MM.1S (cell line): ENCODE results near the gene CAB39.

Source experiments
- CTCF ChIP-seq: fragments of 300-600 bp; sonication (generic); IDR thresholded peaks from 2 replicates; pipeline ENCODE4 v1.5.1; 2016; ENCODE audit warnings: antibody characterized with exemption, low read length, mixed read lengths
- EZH2 ChIP-seq: fragments of 300-600 bp; sonication (generic); optimal IDR thresholded peaks from 2 replicates; pipeline ENCODE3; 2017; ENCODE audit warnings: low read depth, mild to moderate bottlenecking, antibody characterized with exemption, low read length, mixed read lengths
- EZH2phosphoT487 ChIP-seq: fragments of 300-600 bp; sonication (generic); IDR thresholded peaks from 2 replicates; pipeline ENCODE4 v1.6.1; 2018; ENCODE audit warnings: antibody characterized with exemption, low read length

- no peak for TF ChIP-seq CTCF
- TF ChIP-seq EZH2, result no peak
- TF ChIP-seq EZH2phosphoT487, result no peak
These were observed 63.1 kb downstream of the CAB39 start for GRCh38 chr2:230775737-230776136.
